VCaP (cell line): ENCODE data around the gene TRPM2.
"Not testable (repeated sequence)": the region's sequence is repeated elsewhere in the genome, so short reads cannot be mapped to it uniquely, and the experiment has no call there.

Source experiments
- H3K27ac ChIP-seq: fragments of 450-650 bp; 2 replicates; pipeline ENCODE4 v1.5.1; 2017
- TF ChIP-seq, protein P1 (sequence below): fragments of 450-650 bp; conservative IDR thresholded peaks from 2 replicates; pipeline ENCODE4 v1.5.1; 2017; ENCODE audit warnings: mild to moderate bottlenecking, moderate library complexity

TRPM2 gene

DNA sequence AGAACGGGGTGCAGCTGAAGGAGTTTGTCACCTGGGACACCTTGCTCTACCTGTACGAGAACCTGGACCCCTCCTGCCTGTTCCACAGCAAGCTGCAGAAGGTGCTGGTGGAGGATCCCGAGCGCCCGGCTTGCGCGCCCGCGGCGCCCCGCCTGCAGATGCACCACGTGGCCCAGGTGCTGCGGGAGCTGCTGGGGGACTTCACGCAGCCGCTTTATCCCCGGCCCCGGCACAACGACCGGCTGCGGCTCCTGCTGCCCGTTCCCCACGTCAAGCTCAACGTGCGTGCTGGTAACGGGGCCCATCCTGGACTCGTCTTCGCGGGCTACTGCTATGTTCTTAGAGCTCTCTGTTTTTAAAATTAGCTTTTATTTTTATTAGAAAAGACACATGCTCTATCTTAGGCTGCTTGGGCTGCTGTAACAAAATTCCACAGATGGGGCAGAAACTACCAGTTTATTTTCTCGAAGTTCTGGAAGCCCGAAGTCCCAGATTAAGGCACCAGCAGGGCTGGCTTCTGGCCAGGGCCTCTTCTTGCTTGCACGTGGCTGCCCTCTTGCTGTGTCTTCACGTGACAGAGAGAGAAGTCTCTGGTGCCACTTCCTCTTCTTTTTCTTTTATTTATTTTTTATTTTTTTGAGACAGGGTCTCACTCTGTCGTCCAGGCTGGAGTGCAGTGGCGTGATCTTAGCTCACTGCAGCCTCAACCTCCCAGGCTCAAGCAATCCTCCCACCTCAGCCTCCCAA is 38.1 kb downstream of the TRPM2 start:
- H3K27ac ChIP-seq: no peak overlapping the region
- TF ChIP-seq, protein P1, sequence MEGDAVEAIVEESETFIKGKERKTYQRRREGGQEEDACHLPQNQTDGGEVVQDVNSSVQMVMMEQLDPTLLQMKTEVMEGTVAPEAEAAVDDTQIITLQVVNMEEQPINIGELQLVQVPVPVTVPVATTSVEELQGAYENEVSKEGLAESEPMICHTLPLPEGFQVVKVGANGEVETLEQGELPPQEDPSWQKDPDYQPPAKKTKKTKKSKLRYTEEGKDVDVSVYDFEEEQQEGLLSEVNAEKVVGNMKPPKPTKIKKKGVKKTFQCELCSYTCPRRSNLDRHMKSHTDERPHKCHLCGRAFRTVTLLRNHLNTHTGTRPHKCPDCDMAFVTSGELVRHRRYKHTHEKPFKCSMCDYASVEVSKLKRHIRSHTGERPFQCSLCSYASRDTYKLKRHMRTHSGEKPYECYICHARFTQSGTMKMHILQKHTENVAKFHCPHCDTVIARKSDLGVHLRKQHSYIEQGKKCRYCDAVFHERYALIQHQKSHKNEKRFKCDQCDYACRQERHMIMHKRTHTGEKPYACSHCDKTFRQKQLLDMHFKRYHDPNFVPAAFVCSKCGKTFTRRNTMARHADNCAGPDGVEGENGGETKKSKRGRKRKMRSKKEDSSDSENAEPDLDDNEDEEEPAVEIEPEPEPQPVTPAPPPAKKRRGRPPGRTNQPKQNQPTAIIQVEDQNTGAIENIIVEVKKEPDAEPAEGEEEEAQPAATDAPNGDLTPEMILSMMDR: no peak; the same call in 1 of the 2 replicates

DNA sequence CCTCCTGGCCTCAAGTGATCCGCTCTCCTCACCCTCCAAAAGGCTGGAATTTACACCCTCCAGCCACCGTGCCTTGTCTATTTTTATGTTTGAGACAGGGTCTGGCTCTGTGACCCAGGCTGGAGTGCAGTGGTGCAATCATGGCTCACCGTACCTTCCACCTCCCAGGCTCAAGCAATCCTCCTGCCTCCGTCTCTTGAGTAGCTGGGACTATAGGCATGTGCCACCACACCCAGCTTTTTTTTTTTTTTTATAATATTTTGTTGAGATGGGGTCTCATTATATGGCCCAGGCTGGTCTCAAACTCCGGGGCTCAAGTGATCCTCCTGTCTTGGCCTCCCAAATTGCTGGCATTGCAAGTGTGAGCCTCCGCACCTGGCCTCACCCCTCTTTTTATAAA is 38.8 kb downstream of the TRPM2 start:
- TF ChIP-seq, protein P1: no peak
- H3K27ac ChIP-seq: no peak overlapping the region

DNA sequence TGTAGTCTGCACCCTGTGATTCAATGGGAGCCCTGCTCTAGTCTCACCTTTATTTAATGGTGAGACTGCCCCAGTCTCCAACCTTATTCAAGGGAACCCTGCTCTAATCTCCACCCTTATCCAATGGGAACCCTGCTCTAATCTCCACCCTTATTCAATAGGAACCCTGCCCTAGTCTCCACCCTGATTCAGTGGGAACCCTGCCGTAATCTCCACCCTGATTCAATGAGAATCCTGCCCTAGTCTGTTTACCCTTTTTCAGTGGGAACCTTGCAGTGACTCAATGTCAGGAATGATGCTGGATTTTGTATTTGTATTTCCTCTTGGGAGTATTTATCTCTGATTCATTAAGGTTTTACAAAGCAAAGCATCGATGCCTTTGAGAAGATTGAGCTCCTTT is 39.5 kb downstream of the TRPM2 start:
- H3K27ac ChIP-seq: no peak overlapping the region
- TF ChIP-seq, protein P1: no peak

DNA sequence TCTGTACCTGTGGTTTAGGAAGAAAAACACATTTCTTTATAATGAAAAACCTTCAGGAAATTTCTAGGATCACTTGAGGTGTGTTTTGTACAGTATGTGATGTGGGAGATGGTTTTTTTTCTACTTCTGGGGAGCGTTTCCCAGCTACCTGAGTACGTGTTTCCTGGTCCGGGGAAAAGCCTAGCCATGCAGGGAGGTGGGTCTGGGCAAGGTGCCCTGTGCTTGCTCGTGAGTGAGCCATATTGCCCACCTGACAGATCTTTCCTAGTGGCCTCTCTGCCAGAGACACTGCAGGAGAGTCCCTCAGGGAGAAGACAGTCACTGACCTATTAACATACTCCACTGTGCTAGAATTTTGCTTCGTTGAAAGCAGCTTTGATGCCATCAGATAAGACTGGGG is 41.3 kb downstream of the TRPM2 start:
- no peak overlapping the region for H3K27ac ChIP-seq
- TF ChIP-seq, protein P1: no peak

DNA sequence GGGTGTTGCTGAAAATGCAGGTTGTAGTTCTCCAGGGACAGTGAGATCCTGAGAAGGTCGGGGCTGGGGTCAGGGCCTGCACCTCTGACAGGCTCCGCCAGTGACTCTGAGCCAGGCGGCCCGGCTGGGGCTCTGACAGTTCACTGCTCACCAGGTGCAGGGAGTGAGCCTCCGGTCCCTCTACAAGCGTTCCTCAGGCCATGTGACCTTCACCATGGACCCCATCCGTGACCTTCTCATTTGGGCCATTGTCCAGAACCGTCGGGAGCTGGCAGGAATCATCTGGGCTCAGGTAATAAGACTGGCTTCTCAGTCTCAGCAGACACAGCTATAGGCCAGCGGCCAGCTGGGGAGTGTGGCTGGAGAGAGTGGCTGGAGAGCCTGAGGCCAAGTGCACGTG is 41.8 kb downstream of the TRPM2 start:
- no peak overlapping the region for H3K27ac ChIP-seq
- TF ChIP-seq, protein P1: no peak

DNA sequence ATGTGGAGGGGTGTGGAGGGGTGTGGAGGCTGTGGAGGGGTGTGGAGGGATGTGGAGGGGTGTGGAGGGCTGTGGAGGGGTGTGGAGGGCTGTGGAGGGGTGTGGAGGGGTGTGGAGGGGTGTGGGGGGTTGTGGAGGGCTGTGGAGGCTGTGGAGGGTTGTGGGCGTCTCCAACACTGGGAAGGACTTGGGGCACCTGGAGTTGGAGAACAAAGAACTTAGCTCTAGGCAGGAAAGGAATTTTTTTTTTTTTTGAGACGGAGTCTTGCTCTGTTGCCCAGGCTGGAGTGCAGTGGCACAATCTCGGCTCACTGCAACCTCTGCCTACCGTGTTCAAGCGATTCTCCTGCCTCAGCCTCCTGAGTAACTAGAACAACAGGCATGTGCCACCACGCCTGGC is 43.4 kb downstream of the TRPM2 start:
- not testable (repeated sequence) for H3K27ac ChIP-seq

DNA sequence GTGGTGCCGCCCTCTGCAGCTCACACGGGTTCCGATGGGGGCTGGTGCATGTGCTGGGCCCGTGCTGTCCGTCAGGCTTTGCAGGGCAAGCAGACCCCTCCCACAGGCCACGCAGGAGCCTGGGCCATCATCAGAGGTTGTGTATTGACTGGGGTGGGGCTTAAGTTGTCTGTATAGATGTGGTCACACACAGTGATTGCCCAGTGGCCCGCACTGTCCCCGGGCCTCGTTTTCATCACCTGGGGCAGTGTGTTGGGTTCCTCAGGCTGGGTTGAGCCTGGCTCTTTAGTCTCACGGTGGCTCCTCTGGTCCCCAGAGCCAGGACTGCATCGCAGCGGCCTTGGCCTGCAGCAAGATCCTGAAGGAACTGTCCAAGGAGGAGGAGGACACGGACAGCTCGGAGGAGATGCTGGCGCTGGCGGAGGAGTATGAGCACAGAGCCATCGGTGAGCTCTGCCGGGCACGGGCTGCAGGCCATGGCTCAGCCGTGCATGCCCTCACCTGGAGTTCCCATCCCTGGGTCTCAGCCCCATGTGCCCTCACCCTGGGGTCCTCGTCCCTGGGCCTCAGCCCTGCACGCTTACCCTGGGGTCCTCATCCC is 44.1 kb downstream of the TRPM2 start:
- TF ChIP-seq, protein P1: no peak
- no peak overlapping the region for H3K27ac ChIP-seq

DNA sequence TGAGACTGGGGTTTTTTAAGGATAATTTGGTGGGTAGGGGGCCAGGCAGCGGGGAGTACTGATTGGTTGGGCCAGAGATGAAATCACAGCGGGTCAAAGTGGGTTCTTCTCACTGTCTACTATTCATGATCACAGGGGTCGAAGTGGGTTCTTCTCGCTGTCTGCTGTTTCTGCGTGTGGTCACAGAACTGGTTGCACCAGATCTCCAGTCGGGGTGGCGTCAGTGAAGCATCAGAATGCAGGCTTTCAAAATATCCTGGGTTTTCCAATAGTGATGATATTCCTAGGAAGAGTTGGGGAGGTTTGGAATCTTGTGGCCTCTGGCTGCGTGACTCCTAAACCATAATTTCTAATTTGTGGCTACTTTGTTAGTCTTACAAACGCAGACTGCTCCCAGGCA is 45.1 kb downstream of the TRPM2 start:
- H3K27ac ChIP-seq: no peak overlapping the region

More for the DNA sequence above, 45.1 kb downstream of the TRPM2 start:
- TF ChIP-seq, protein P1: no peak
